ENCODE data around the gene SSR1.

Gene SSR1

GRCh38 chr6:7325750-7326149 lies 12.8 kb upstream of the SSR1 start:
- no peak for TF ChIP-seq CEBPB (IDR thresholded peaks at IDR 0.05)
- TF ChIP-seq TCF12 (IDR thresholded peaks at IDR 0.05; ENCODE audit: low read depth): no peak
- no peak for TF ChIP-seq MAX (IDR thresholded peaks at IDR 0.05)
- no peak for TF ChIP-seq EGR1 (IDR thresholded peaks at IDR 0.05)
- no peak for TF ChIP-seq CREB1 (IDR thresholded peaks at IDR 0.05; ENCODE audit: low read depth)
- no peak for TF ChIP-seq REST (IDR thresholded peaks at IDR 0.05; ENCODE audit: low read depth)
- TF ChIP-seq ZBTB7A (IDR thresholded peaks at IDR 0.05; ENCODE audit: low read depth): no peak
- no peak for TF ChIP-seq TAF1 (IDR thresholded peaks at IDR 0.05; ENCODE audit: low read depth)
- no peak for TF ChIP-seq RAD21 (IDR thresholded peaks at IDR 0.05; ENCODE audit: low read depth)
- TF ChIP-seq NFIC (IDR thresholded peaks at IDR 0.05): no peak
- no peak for TF ChIP-seq YY1 (IDR thresholded peaks at IDR 0.05; ENCODE audit: low read depth)
- TF ChIP-seq EP300 (IDR thresholded peaks at IDR 0.05; ENCODE audit: borderline replicate concordance): no peak
- TF ChIP-seq TEAD4 (IDR thresholded peaks at IDR 0.05): no peak
- TF ChIP-seq, protein P1, sequence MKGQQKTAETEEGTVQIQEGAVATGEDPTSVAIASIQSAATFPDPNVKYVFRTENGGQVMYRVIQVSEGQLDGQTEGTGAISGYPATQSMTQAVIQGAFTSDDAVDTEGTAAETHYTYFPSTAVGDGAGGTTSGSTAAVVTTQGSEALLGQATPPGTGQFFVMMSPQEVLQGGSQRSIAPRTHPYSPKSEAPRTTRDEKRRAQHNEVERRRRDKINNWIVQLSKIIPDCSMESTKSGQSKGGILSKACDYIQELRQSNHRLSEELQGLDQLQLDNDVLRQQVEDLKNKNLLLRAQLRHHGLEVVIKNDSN (IDR thresholded peaks at IDR 0.05): no peak
- TF ChIP-seq FOXM1 (IDR thresholded peaks at IDR 0.05; ENCODE audit: borderline replicate concordance, low read depth): no peak

DNA sequence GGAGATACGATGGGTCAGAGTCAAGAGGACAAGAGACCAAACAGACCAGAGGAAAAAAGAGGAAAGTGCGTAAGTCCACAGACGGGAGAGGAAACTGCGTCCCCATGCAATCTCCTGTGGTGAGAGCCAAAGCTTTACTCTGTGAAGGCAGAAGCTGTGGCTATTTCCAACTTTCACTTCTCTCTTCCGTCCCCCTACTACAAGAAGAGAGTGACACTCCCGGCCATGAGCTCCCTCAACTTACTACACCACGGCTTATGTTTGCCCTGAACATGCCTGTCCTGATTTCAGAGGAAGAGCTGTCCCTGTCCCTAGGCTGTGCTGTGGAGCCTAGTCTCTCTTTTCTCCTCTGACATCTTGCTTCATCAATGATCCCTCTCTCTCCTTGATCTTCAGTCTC lies 11.5 kb upstream of the SSR1 start:
- TF ChIP-seq TEAD4 (IDR thresholded peaks at IDR 0.05) (no peak), RAD21 (IDR thresholded peaks at IDR 0.05; ENCODE audit: low read depth) (no peak), CREB1 (IDR thresholded peaks at IDR 0.05; ENCODE audit: low read depth) (no peak)

DNA sequence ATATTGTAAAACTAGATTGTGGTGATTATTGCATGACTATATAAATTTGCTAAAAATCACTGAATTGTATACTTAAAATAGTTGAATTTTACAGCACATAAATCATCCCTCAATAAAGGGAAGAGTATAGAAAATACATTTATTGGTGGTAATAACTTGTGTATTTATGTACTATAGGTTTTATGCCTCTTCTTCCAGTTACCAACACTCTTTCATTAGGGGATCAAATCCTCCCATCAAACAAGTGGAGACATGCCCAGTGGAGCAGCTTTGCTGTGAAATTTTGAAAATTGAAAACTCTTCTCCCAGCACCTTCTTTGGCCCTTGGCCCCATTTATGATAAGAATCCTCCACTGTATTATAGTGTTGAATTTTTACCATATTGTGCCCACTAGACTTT lies 10.1 kb upstream of the SSR1 start:
- TF ChIP-seq REST (IDR thresholded peaks at IDR 0.05; ENCODE audit: low read depth): no peak

GRCh38 chr6:7317538-7317937 lies 4.5 kb upstream of the SSR1 start:
- TF ChIP-seq CREB1 (IDR thresholded peaks at IDR 0.05; ENCODE audit: low read depth): no peak
- no peak for TF ChIP-seq YY1 (IDR thresholded peaks at IDR 0.05; ENCODE audit: low read depth)
- no peak for TF ChIP-seq TEAD4 (IDR thresholded peaks at IDR 0.05)
- no peak for TF ChIP-seq REST (IDR thresholded peaks at IDR 0.05; ENCODE audit: low read depth)
- TF ChIP-seq CEBPB (IDR thresholded peaks at IDR 0.05): no peak
- TF ChIP-seq, protein P1 (IDR thresholded peaks at IDR 0.05): no peak
- TF ChIP-seq EP300 (IDR thresholded peaks at IDR 0.05; ENCODE audit: borderline replicate concordance): no peak
- TF ChIP-seq NFIC (IDR thresholded peaks at IDR 0.05): no peak
- TF ChIP-seq EGR1 (IDR thresholded peaks at IDR 0.05): no peak
- TF ChIP-seq RAD21 (IDR thresholded peaks at IDR 0.05; ENCODE audit: low read depth): no peak
- no peak for TF ChIP-seq TCF12 (IDR thresholded peaks at IDR 0.05; ENCODE audit: low read depth)
- TF ChIP-seq MAX (IDR thresholded peaks at IDR 0.05): no peak
- no peak for TF ChIP-seq TAF1 (IDR thresholded peaks at IDR 0.05; ENCODE audit: low read depth)
- no peak for TF ChIP-seq FOXM1 (IDR thresholded peaks at IDR 0.05; ENCODE audit: borderline replicate concordance, low read depth)
